Measurements from ENCODE around the gene GP2.

Gene GP2

DNA sequence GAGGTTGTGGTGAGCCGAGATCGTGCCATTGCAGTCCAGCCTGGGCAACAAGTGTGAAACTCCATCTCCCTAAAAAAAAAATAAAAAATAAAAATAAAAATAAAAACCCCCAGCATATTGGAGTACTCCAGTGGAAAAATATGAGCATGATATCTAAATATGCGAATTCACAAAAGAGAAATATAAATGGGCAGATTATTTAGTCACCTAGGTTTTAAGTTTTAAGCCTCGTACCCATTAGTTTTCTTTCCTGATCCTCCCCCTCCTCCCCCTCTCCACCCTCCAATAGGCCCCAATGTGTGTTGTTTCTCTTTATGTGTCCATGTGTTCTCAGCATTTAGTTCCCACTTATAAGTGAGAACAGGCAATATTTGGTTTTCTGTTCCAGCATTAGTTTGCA is 62.3 kb downstream of the GP2 start:
- Histone ChIP-seq H2AFZ (ENCODE audit: low read length) (no peak overlapping the region), H3K4me3 (ENCODE audit: low read depth, low read length, poor library complexity, severe bottlenecking) (no peak overlapping the region), H4K20me1 (ENCODE audit: insufficient read depth, low read length) (no peaks in the 10 kb centered on the region), H3K27me3 (ENCODE audit: insufficient read depth, low read length) (no peaks in the 10 kb centered on the region), H3K9ac (ENCODE audit: low read length) (no peak overlapping the region), H3K27ac (ENCODE audit: low read depth, low read length, poor library complexity, severe bottlenecking) (no peak overlapping the region), H3K4me1 (ENCODE audit: insufficient read depth, low read length, severe bottlenecking) (no peaks in the 10 kb centered on the region), H3K36me3 (ENCODE audit: insufficient read depth, low read length) (no peaks in the 10 kb centered on the region), H3F3A (ENCODE audit: insufficient read depth, low read length) (no peaks in the 10 kb centered on the region), H3K4me2 (ENCODE audit: low read length) (no peak overlapping the region), H3K9me2 (ENCODE audit: low read depth, low read length) (no peaks in the 10 kb centered on the region), H3K9me3 (ENCODE audit: low read length) (no peaks in the 10 kb centered on the region), H3K79me2 (ENCODE audit: insufficient read depth, low read length) (no peaks in the 10 kb centered on the region)
- TF ChIP-seq, protein P1, sequence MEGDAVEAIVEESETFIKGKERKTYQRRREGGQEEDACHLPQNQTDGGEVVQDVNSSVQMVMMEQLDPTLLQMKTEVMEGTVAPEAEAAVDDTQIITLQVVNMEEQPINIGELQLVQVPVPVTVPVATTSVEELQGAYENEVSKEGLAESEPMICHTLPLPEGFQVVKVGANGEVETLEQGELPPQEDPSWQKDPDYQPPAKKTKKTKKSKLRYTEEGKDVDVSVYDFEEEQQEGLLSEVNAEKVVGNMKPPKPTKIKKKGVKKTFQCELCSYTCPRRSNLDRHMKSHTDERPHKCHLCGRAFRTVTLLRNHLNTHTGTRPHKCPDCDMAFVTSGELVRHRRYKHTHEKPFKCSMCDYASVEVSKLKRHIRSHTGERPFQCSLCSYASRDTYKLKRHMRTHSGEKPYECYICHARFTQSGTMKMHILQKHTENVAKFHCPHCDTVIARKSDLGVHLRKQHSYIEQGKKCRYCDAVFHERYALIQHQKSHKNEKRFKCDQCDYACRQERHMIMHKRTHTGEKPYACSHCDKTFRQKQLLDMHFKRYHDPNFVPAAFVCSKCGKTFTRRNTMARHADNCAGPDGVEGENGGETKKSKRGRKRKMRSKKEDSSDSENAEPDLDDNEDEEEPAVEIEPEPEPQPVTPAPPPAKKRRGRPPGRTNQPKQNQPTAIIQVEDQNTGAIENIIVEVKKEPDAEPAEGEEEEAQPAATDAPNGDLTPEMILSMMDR (IDR thresholded peaks at IDR 0.05; ENCODE audit: low read length): no peak
- no peak for TF ChIP-seq EZH2 (IDR thresholded peaks at IDR 0.05; ENCODE audit: borderline replicate concordance, low read length)

GRCh38 chr16:20263138-20263855 is 64.0 kb downstream of the GP2 start:
- no peak for TF ChIP-seq EZH2 (IDR thresholded peaks at IDR 0.05; ENCODE audit: borderline replicate concordance, low read length)
- TF ChIP-seq, protein P1 (IDR thresholded peaks at IDR 0.05; ENCODE audit: low read length): no peak
- Histone ChIP-seq H2AFZ (ENCODE audit: low read length) (no peak overlapping the region), H3K27ac (ENCODE audit: low read depth, low read length, poor library complexity, severe bottlenecking) (no peak overlapping the region), H3K36me3 (ENCODE audit: insufficient read depth, low read length) (no peaks in the 10 kb centered on the region), H3F3A (ENCODE audit: insufficient read depth, low read length) (no peaks in the 10 kb centered on the region), H3K4me2 (ENCODE audit: low read length) (no peak overlapping the region), H3K4me3 (ENCODE audit: low read depth, low read length, poor library complexity, severe bottlenecking) (no peak overlapping the region), H3K9me2 (ENCODE audit: low read depth, low read length) (no peaks in the 10 kb centered on the region), H3K9ac (ENCODE audit: low read length) (no peak overlapping the region), H3K9me3 (ENCODE audit: low read length) (no peaks in the 10 kb centered on the region), H4K20me1 (ENCODE audit: insufficient read depth, low read length) (no peaks in the 10 kb centered on the region), H3K4me1 (ENCODE audit: insufficient read depth, low read length, severe bottlenecking) (no peaks in the 10 kb centered on the region), H3K79me2 (ENCODE audit: insufficient read depth, low read length) (no peaks in the 10 kb centered on the region), H3K27me3 (ENCODE audit: insufficient read depth, low read length) (no peaks in the 10 kb centered on the region)

- H2AFZ ChIP-seq (ENCODE audit: low read length): no peak overlapping the region
- H3K9me3 ChIP-seq (ENCODE audit: low read length): no peaks in the 10 kb centered on the region
- H3K9me2 ChIP-seq (ENCODE audit: low read depth, low read length): no peaks in the 10 kb centered on the region
- H4K20me1 ChIP-seq (ENCODE audit: insufficient read depth, low read length): no peaks in the 10 kb centered on the region
- H3F3A ChIP-seq (ENCODE audit: insufficient read depth, low read length): no peaks in the 10 kb centered on the region
- TF ChIP-seq EZH2 (IDR thresholded peaks at IDR 0.05; ENCODE audit: borderline replicate concordance, low read length): no peak
- TF ChIP-seq, protein P1 (IDR thresholded peaks at IDR 0.05; ENCODE audit: low read length): no peak
- H3K79me2 ChIP-seq (ENCODE audit: insufficient read depth, low read length): no peaks in the 10 kb centered on the region
- H3K4me1 ChIP-seq (ENCODE audit: insufficient read depth, low read length, severe bottlenecking): no peaks in the 10 kb centered on the region
- H3K27ac ChIP-seq (ENCODE audit: low read depth, low read length, poor library complexity, severe bottlenecking): no peak overlapping the region
- H3K36me3 ChIP-seq (ENCODE audit: insufficient read depth, low read length): no peaks in the 10 kb centered on the region
- H3K9ac ChIP-seq (ENCODE audit: low read length): no peak overlapping the region
- H3K4me2 ChIP-seq (ENCODE audit: low read length): no peak overlapping the region
- no peak overlapping the region for H3K4me3 ChIP-seq (ENCODE audit: low read depth, low read length, poor library complexity, severe bottlenecking)
- no peaks in the 10 kb centered on the region for H3K27me3 ChIP-seq (ENCODE audit: insufficient read depth, low read length)
These were observed 65.1 kb downstream of the GP2 start for GRCh38 chr16:20262248-20262647.

Data from OCI-LY1 (cell line).